Neural progenitor cell (in vitro differentiated cells): ENCODE results near the gene CDKL5. TPM values are rescaled to one million over a fixed set of nuclear protein-coding genes. Genes with fewer than 3 reads are reported as not detected.
A peak's percentile ranks its signal among the peaks of the same experiment; 100 is the strongest.

Experiments
- DNase-seq: peaks from one replicate; pipeline ENCODE4 v3.0.0-alpha.2; 2016; ENCODE audit warnings: low spot score
- H2AFZ ChIP-seq: fragments of 200-600 bp; sonication (generic); replicated peaks from 2 replicates; pipeline ENCODE4 v1.6.1; 2016; ENCODE audit warnings: antibody characterized with exemption
- H3F3A ChIP-seq: fragments of 200-600 bp; sonication (generic); 2 replicates; pipeline ENCODE4 v1.6.1; 2016; ENCODE audit warnings: antibody characterized with exemption, low read depth
- H3K27ac ChIP-seq: fragments of 200-600 bp; sonication (generic); 2 replicates; pipeline ENCODE4 v1.5.1; 2016; ENCODE audit warnings: mild to moderate bottlenecking
- H3K27me3 ChIP-seq: fragments of 200-600 bp; sonication (generic); 2 replicates; pipeline ENCODE4 v1.6.1; 2016; ENCODE audit warnings: mild to moderate bottlenecking, moderate library complexity
- H3K36me3 ChIP-seq: fragments of 200-600 bp; sonication (generic); 2 replicates; pipeline ENCODE4 v1.5.1; 2016
- H3K4me1 ChIP-seq: fragments of 200-600 bp; sonication (generic); 2 replicates; pipeline ENCODE4 v1.6.1; 2016; ENCODE audit warnings: mixed run types
- H3K4me2 ChIP-seq: fragments of 200-600 bp; sonication (generic); 2 replicates; pipeline ENCODE4 v1.6.1; 2016
- H3K4me3 ChIP-seq: fragments of 200-600 bp; sonication (generic); 2 replicates; pipeline ENCODE4 v1.5.1; 2016
- H3K79me2 ChIP-seq: fragments of 200-600 bp; sonication (generic); 2 replicates; pipeline ENCODE4 v1.6.1; 2016; ENCODE audit warnings: low read depth
- H3K9ac ChIP-seq: fragments of 200-600 bp; sonication (generic); 2 replicates; pipeline ENCODE4 v1.6.1; 2016
- H3K9me3 ChIP-seq: fragments of 200-600 bp; sonication (generic); 2 replicates; pipeline ENCODE4 v1.5.1; 2016; ENCODE audit warnings: low read depth
- H4K20me1 ChIP-seq: fragments of 200-600 bp; sonication (generic); 2 replicates; pipeline ENCODE4 v1.6.1; 2016; ENCODE audit warnings: low read depth
- H3K27ac Mint-ChIP-seq: 3 replicates; pipeline ENCODE4 v1.8.0; 2021; ENCODE audit warnings: mixed read lengths
- H3K27me3 Mint-ChIP-seq: 2 replicates; pipeline ENCODE4 v1.8.0; 2022; ENCODE audit warnings: low read depth, mild to moderate bottlenecking, inconsistent platforms, moderate library complexity, mixed read lengths; ENCODE audit not compliant: insufficient read depth
- H3K36me3 Mint-ChIP-seq: 3 replicates; pipeline ENCODE4 v1.8.0; 2021; ENCODE audit warnings: mixed read lengths
- H3K4me1 Mint-ChIP-seq: 3 replicates; pipeline ENCODE4 v1.8.0; 2021; ENCODE audit warnings: mixed read lengths
- H3K4me3 Mint-ChIP-seq: 3 replicates; pipeline ENCODE4 v1.8.0; 2021; ENCODE audit warnings: mild to moderate bottlenecking, moderate library complexity, mixed read lengths
- H3K9me3 Mint-ChIP-seq: 3 replicates; pipeline ENCODE4 v1.8.0; 2020; ENCODE audit warnings: mixed read lengths
- CTCF ChIP-seq: fragments of 200-600 bp; sonication (generic); IDR thresholded peaks from 2 replicates; pipeline ENCODE4 v1.5.1; 2017; ENCODE audit warnings: antibody characterized with exemption, mild to moderate bottlenecking
- EZH2 ChIP-seq: fragments of 200-600 bp; sonication (generic); IDR thresholded peaks from 2 replicates; pipeline ENCODE4 v1.6.1; 2017; ENCODE audit warnings: antibody characterized with exemption, mild to moderate bottlenecking, moderate library complexity
- EZH2phosphoT487 ChIP-seq: fragments of 200-600 bp; sonication (generic); IDR thresholded peaks from 2 replicates; pipeline ENCODE4 v1.6.1; 2017; ENCODE audit warnings: antibody characterized with exemption
- total RNA-seq: library from RNA; depleted of rRNA; stranded (reverse); fragments of >200 nt; gene quantifications from 2 replicates; pipeline ENCODE4 v1.2.3, GENCODE V29; 2015; ENCODE audit warnings: low replicate concordance

Gene CDKL5
- total RNA-seq, 1 donor from 2014 or later, result 8.6 TPM

- no peaks in the 10 kb centered on the region for H4K20me1 ChIP-seq
- no peaks in the 10 kb centered on the region for H3K9me3 ChIP-seq
- no peak overlapping the region for H2AFZ ChIP-seq
- peak; percentile 55 for DNase-seq
- H3K4me3 Mint-ChIP-seq, result no peak overlapping the region
- H3K27me3 Mint-ChIP-seq, result peaks cover 4% of the 10 kb centered on the region
- H3K36me3 ChIP-seq, result no peaks in the 10 kb centered on the region
- H3K27me3 ChIP-seq, result no peaks in the 10 kb centered on the region
- H3K4me1 Mint-ChIP-seq, result peaks cover 36% of the 10 kb centered on the region
- H3K36me3 Mint-ChIP-seq, result no peaks in the 10 kb centered on the region
- TF ChIP-seq EZH2 (no peak), CTCF (no peak), EZH2phosphoT487 (no peak)
- no peak overlapping the region for H3K9ac ChIP-seq
- H3F3A ChIP-seq, result no peaks in the 10 kb centered on the region
- H3K79me2 ChIP-seq, result no peaks in the 10 kb centered on the region
- peaks cover 16% of the 10 kb centered on the region for H3K9me3 Mint-ChIP-seq
- H3K27ac Mint-ChIP-seq, result peak overlapping the region; percentile 94
- no peak overlapping the region for H3K27ac ChIP-seq
- peak overlapping the region; percentile 54 for H3K4me2 ChIP-seq
- no peak overlapping the region for H3K4me3 ChIP-seq
- peaks cover 10% of the 10 kb centered on the region for H3K4me1 ChIP-seq
Measured at GRCh38 chrX:18649498-18649951, 224.1 kb downstream of the CDKL5 start.

GRCh38 chrX:18650662-18651061 is 225.3 kb downstream of the CDKL5 start:
- H3K27ac Mint-ChIP-seq, result no peak overlapping the region
- peaks cover 13% of the 10 kb centered on the region for H3K9me3 Mint-ChIP-seq
- H3K4me1 Mint-ChIP-seq, result peaks cover 34% of the 10 kb centered on the region
- Histone ChIP-seq H3K9me3 (no peaks in the 10 kb centered on the region), H4K20me1 (no peaks in the 10 kb centered on the region), H3K9ac (no peak overlapping the region), H3K36me3 (no peaks in the 10 kb centered on the region), H2AFZ (no peak overlapping the region), H3K27ac (no peak overlapping the region), H3K4me3 (no peak overlapping the region), H3F3A (no peaks in the 10 kb centered on the region), H3K27me3 (no peaks in the 10 kb centered on the region), H3K4me1 (peaks cover 10% of the 10 kb centered on the region), H3K4me2 (no peak overlapping the region), H3K79me2 (no peaks in the 10 kb centered on the region)
- no peak for TF ChIP-seq EZH2phosphoT487
- no peak for TF ChIP-seq EZH2
- TF ChIP-seq CTCF, result no peak
- no peak for DNase-seq
- H3K27me3 Mint-ChIP-seq, result peaks cover 4% of the 10 kb centered on the region
- no peak overlapping the region for H3K4me3 Mint-ChIP-seq
- H3K36me3 Mint-ChIP-seq, result no peaks in the 10 kb centered on the region

- TF ChIP-seq EZH2 (no peak), CTCF (no peak), EZH2phosphoT487 (no peak)
- H3K36me3 ChIP-seq, result no peaks in the 10 kb centered on the region
- no peaks in the 10 kb centered on the region for H4K20me1 ChIP-seq
- H3K9me3 Mint-ChIP-seq, result peaks cover 9% of the 10 kb centered on the region
- no peaks in the 10 kb centered on the region for H3K9me3 ChIP-seq
- DNase-seq, result no peak
- H3K4me3 ChIP-seq, result no peak overlapping the region
- H3K9ac ChIP-seq, result no peak overlapping the region
- H3K4me1 ChIP-seq, result peaks cover 10% of the 10 kb centered on the region
- H3K4me2 ChIP-seq, result no peak overlapping the region
- no peak overlapping the region for H2AFZ ChIP-seq
- peaks cover 2% of the 10 kb centered on the region for H3K27me3 Mint-ChIP-seq
- no peaks in the 10 kb centered on the region for H3F3A ChIP-seq
- peaks cover 25% of the 10 kb centered on the region for H3K4me1 Mint-ChIP-seq
- no peaks in the 10 kb centered on the region for H3K79me2 ChIP-seq
- H3K36me3 Mint-ChIP-seq, result no peaks in the 10 kb centered on the region
- no peak overlapping the region for H3K27ac ChIP-seq
- no peak overlapping the region for H3K4me3 Mint-ChIP-seq
- H3K27ac Mint-ChIP-seq, result no peak overlapping the region
- H3K27me3 ChIP-seq, result no peaks in the 10 kb centered on the region
Measured at GRCh38 chrX:18652636-18653035, 227.2 kb downstream of the CDKL5 start.
